Measurements from ENCODE around the gene MARK2.

DNA sequence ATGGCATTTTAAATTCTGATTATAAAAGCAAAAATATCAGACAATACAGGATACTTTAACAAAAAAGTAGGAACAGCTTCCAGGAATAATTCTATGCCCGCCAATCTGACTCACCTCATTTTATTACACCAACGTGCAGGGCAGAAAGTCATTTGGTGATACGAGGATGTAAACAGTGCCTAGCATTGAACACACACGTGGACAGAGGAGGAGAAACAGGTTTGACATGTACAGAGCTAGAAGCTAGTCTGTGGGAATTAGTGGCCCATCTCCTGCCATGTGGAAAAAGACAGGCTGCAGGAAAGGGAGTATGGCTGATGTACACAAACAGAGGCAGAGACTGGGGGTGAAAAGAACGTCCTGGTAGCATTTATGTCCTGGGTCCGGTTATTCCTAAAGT lies 34.7 kb upstream of the MARK2 start:
- TF ChIP-seq CTCF (conservative IDR thresholded peaks at IDR 0.05; ENCODE audit: low read length) = no peak
- no peak for TF ChIP-seq EZH2phosphoT487 (IDR thresholded peaks at IDR 0.05; ENCODE audit: borderline replicate concordance)
